Thyroid gland (tissue), 4 donors: ENCODE results near the gene HRNR. TPM values are rescaled to one million over a fixed set of nuclear protein-coding genes. Genes with fewer than 3 reads are reported as not detected.

Experiments
- DNase-seq, 2 donors: peaks; one replicate each; pipeline ENCODE4 v3.0.0-alpha.2; 2019
- H3K27ac ChIP-seq, 3 donors: fragments of 200-600 bp; sonication (generic); 1 replicate in 2 of 3; 2 replicates in 1 of 3; pipeline ENCODE4 v1.5.1; 2016 to 2019; ENCODE audit warnings: mild to moderate bottlenecking in 1 of 3, moderate library complexity in 1 of 3
- H3K27me3 ChIP-seq: fragments of 200-600 bp; sonication (generic); one replicate; pipeline ENCODE4 v1.5.1; 2019
- H3K36me3 ChIP-seq, 2 donors: fragments of 200-600 bp; sonication (generic); one replicate each; pipeline ENCODE4 v1.5.1; 2016 to 2019
- H3K4me1 ChIP-seq, 2 donors: fragments of 200-600 bp; sonication (generic); one replicate each; pipeline ENCODE4 v1.5.1; 2017 to 2019
- H3K4me3 ChIP-seq, 3 donors: fragments of 200-600 bp; sonication (generic); replicated peaks in 1 of 3; 1 replicate in 2 of 3; 2 replicates in 1 of 3; pipeline ENCODE4 v1.5.1; 2016; ENCODE audit warnings: mild to moderate bottlenecking in 1 of 3
- H3K9me3 ChIP-seq: fragments of 200-600 bp; sonication (generic); one replicate; pipeline ENCODE4 v1.5.1; 2017
- CTCF ChIP-seq, 6 experiments: fragments of 200-600 bp in 3 of 6; fragments of 450-650 bp in 3 of 6; sonication (generic) in 3 of 6; IDR thresholded peaks; one replicate each; pipeline ENCODE4 v1.5.1; 2016 to 2019; ENCODE audit warnings: antibody characterized with exemption in 6 of 6, mild to moderate bottlenecking in 2 of 6, inconsistent platforms in 1 of 6, moderate library complexity in 1 of 6
- POLR2A ChIP-seq, 2 donors: fragments of 450-650 bp; IDR thresholded peaks; one replicate each; pipeline ENCODE4 v1.6.1; 2017; ENCODE audit warnings: antibody characterized with exemption in 2 of 2, mild to moderate bottlenecking in 2 of 2, moderate library complexity in 1 of 2
- WGBS, 2 donors: methylation state at CpG; one replicate each; pipeline ENCODE4 v1.1.5; 2017; 5-methylcytosine and 5-hydroxymethylcytosine counted together
- intact Hi-C: fragments of 100-400 bp; cut with DNase I; formaldehyde crosslinking; loops from one replicate; pipeline ENCODE4 v1.15.1; 2023
- total RNA-seq, 4 donors: library from RNA; depleted of rRNA; stranded (reverse); fragments of >200 nt; gene quantifications; one replicate each; pipeline ENCODE4 v1.2.3, GENCODE V29; 2016

Gene HRNR
- total RNA-seq, 4 donors from 2014 or later, result not detected

- TF ChIP-seq POLR2A (IDR thresholded peaks at IDR 0.05), result no peak
- TF ChIP-seq CTCF (IDR thresholded peaks at IDR 0.05), result peak in 1 of 6 experiments; percentile 20
- no peak overlapping the region for H3K27ac ChIP-seq
- H3K4me3 ChIP-seq, result no peak overlapping the region
- H3K36me3 ChIP-seq, result no peaks in the 10 kb centered on the region
- peaks cover 0 to 9% of the 10 kb centered on the region in 2 donors for H3K4me1 ChIP-seq
- intact Hi-C loops, result loop anchor here (5.0 kb wide), 2 partner anchors 35 to 275 kb away; no protein-coding TSS in a partner anchor
- WGBS, 2 donors, result 79 to 83% methylated on average over 2 of the region's 2 CpGs
- H3K27me3 ChIP-seq, result no peaks in the 10 kb centered on the region
- no peaks in the 10 kb centered on the region for H3K9me3 ChIP-seq
- DNase-seq, result no peak
Measured at GRCh38 chr1:152182431-152182830, 41.6 kb downstream of the HRNR start.

DNA sequence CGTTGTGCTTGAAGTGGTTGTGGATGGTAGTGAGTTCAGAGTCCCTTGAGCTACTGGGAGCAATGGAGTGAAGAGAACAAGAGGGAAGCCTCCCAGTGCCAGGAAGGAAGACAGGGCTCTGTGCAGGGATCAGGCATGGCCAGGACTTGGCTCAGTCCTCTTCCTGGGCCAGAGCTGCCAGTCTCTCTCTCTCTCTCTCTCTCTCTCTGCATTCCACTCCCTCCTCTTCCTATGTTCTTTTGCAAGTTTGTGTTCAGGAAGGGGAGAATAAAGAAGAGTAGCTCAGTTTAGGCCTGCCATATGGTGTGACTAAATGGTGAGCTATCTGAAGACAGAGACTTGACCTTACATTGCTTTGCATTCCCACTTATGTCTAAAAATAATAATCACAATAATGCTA, 44.4 kb downstream of the HRNR start:
- Histone ChIP-seq H3K36me3 (no peaks in the 10 kb centered on the region), H3K9me3 (no peaks in the 10 kb centered on the region), H3K4me1 (peaks cover 0 to 9% of the 10 kb centered on the region in 2 donors), H3K27me3 (no peaks in the 10 kb centered on the region), H3K4me3 (no peak overlapping the region), H3K27ac (no peak overlapping the region)
- 27 to 29% methylated on average over 1 of the region's 1 CpG for WGBS, 2 donors
- DNase-seq, result peak; percentile 23 to 57
- intact Hi-C loops, result no loop called here
- TF ChIP-seq CTCF (IDR thresholded peaks at IDR 0.05) (no peak), POLR2A (IDR thresholded peaks at IDR 0.05) (no peak)

GRCh38 chr1:152170287-152170905, 53.6 kb downstream of the HRNR start:
- TF ChIP-seq CTCF (IDR thresholded peaks at IDR 0.05) (no peak), POLR2A (IDR thresholded peaks at IDR 0.05) (no peak)

DNA sequence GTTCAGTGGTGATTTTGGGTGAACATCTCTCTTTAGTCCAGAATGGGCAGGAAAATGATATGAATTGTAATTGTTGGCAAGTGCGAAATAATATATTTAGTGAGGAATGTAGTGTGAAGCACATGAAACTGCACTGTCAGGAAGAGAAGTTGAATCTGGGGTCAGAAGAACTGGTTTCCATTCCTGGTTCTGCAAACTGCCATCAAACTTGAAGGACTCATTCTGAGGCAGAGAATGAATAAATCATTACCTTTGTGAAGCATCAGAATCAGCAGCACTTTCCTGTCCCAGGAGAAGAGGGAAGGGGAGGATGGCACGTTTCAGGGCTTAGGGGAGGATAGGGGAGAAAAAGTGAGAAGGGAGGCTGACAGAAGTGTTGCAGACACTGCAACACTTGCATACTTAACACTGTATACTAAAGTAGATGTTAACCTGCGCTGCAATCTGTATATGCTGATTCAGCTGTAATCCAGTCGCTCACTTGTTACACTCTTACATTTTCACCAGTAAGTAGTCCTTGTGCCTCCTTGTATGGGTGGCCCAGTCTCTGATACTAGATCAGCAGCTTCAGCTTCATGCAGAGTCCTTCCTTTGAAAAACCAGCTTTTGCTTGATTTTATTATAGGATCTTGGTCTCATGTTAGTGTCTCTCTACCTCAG, 54.5 kb downstream of the HRNR start:
- Histone ChIP-seq H3K9me3 (no peaks in the 10 kb centered on the region), H3K4me1 (peaks cover 3 to 13% of the 10 kb centered on the region in 2 donors), H3K36me3 (no peaks in the 10 kb centered on the region), H3K27me3 (no peaks in the 10 kb centered on the region), H3K4me3 (no peak overlapping the region), H3K27ac (no peak overlapping the region)
- WGBS, 2 donors, result 78 to 80% methylated on average over 4 of the region's 4 CpGs
- TF ChIP-seq CTCF (IDR thresholded peaks at IDR 0.05) (no peak), POLR2A (IDR thresholded peaks at IDR 0.05) (no peak)
- no peak for DNase-seq
- intact Hi-C loops, result no loop called here

More at GRCh38 chr1:152170287-152170905, 53.6 kb downstream of the HRNR start:
- 73 to 76% methylated on average over 5 of the region's 5 CpGs for WGBS, 2 donors
- intact Hi-C loops, result no loop called here
- no peak for DNase-seq
- H3K9me3 ChIP-seq, result no peaks in the 10 kb centered on the region
- no peak overlapping the region for H3K27ac ChIP-seq
- no peaks in the 10 kb centered on the region for H3K36me3 ChIP-seq
- H3K27me3 ChIP-seq, result no peaks in the 10 kb centered on the region
- H3K4me1 ChIP-seq, result peaks cover 3 to 13% of the 10 kb centered on the region in 2 donors
- H3K4me3 ChIP-seq, result no peak overlapping the region

GRCh38 chr1:152168535-152168868, 55.5 kb downstream of the HRNR start:
- Histone ChIP-seq H3K27ac (no peak overlapping the region), H3K4me3 (no peak overlapping the region)
- WGBS, 2 donors, result 38 to 67% methylated on average over 1 of the region's 1 CpG

More at GRCh38 chr1:152168535-152168868, 55.5 kb downstream of the HRNR start:
- intact Hi-C loops, result no loop called here
- Histone ChIP-seq H3K9me3 (no peaks in the 10 kb centered on the region), H3K36me3 (no peaks in the 10 kb centered on the region), H3K4me1 (peaks cover 3 to 13% of the 10 kb centered on the region in 2 donors), H3K27me3 (no peaks in the 10 kb centered on the region)
- peak in 1 of 2 donors; percentile 5 for DNase-seq
- no peak for TF ChIP-seq POLR2A (IDR thresholded peaks at IDR 0.05)
- no peak for TF ChIP-seq CTCF (IDR thresholded peaks at IDR 0.05)
